Tibial nerve (tissue), 4 donors: ENCODE measurements around the gene KXD1.

ENCODE experiments used
- EP300 ChIP-seq, 2 donors: sonication (generic); formaldehyde crosslinking; IDR thresholded peaks; one replicate each; pipeline ENCODE4 v1.6.1; 2017; ENCODE audit warnings: antibody characterized with exemption in 2 of 2, mild to moderate bottlenecking in 1 of 2
- POLR2A ChIP-seq, 2 donors: fragments of 450-650 bp; IDR thresholded peaks; one replicate each; pipeline ENCODE4 v1.6.1; 2017; ENCODE audit warnings: antibody characterized with exemption in 2 of 2, mild to moderate bottlenecking in 2 of 2, moderate library complexity in 2 of 2
- TF ChIP-seq, protein P1 (sequence below), 5 experiments: fragments of 200-600 bp in 3 of 5; fragments of 450-650 bp in 2 of 5; sonication (generic) in 3 of 5; IDR thresholded peaks; one replicate each; pipeline ENCODE4 v1.5.1; 2016 to 2019; ENCODE audit warnings: antibody characterized with exemption in 5 of 5, mild to moderate bottlenecking in 3 of 5, moderate library complexity in 2 of 5

DNA sequence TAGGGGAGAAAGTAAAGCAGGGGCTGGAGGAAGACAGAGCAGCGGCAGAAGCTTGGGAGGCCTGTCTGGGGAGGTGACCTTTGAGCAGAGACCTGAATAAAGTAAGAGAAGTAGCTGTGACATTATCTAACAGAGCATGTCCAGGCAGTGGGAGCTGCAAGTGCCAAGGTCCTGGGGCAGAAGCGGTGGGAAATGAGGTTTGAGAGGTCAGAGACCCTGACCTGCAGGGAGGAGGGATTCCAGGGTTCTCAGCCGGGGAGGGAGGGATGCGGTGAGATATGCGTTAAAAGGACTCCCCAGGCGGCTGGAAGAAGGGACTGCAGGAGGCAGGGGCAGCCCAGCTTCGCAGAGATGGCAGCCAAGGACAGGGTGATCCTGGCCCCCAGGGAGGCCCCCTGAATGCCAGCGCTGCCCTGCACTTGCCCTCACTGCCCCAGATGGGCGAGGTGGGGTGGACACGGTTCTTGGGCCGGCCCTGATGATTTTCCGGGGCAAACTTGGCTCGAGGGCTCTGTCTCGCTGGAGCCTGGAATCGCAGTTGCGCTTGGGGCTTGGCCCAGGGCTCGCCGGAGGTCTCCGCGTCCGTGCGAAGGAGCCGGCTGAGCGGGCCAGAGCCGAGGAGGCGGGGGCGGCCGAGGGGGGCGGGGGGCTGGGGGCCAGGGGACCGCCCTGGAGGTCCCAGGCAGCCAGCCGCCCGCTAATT is 45.7 kb downstream of the KXD1 start:
- TF ChIP-seq, protein P1, sequence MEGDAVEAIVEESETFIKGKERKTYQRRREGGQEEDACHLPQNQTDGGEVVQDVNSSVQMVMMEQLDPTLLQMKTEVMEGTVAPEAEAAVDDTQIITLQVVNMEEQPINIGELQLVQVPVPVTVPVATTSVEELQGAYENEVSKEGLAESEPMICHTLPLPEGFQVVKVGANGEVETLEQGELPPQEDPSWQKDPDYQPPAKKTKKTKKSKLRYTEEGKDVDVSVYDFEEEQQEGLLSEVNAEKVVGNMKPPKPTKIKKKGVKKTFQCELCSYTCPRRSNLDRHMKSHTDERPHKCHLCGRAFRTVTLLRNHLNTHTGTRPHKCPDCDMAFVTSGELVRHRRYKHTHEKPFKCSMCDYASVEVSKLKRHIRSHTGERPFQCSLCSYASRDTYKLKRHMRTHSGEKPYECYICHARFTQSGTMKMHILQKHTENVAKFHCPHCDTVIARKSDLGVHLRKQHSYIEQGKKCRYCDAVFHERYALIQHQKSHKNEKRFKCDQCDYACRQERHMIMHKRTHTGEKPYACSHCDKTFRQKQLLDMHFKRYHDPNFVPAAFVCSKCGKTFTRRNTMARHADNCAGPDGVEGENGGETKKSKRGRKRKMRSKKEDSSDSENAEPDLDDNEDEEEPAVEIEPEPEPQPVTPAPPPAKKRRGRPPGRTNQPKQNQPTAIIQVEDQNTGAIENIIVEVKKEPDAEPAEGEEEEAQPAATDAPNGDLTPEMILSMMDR (IDR thresholded peaks at IDR 0.05): no peak
- no peak for TF ChIP-seq POLR2A (IDR thresholded peaks at IDR 0.05)
- no peak for TF ChIP-seq EP300 (IDR thresholded peaks at IDR 0.05)
